ENCODE results near the gene DLG2. TPM values are rescaled to one million over a fixed set of nuclear protein-coding genes. Genes with fewer than 3 reads are reported as not detected.

The DLG2 gene
- total RNA-seq, 1 donor from 2014 or later: 6.7 TPM

DNA sequence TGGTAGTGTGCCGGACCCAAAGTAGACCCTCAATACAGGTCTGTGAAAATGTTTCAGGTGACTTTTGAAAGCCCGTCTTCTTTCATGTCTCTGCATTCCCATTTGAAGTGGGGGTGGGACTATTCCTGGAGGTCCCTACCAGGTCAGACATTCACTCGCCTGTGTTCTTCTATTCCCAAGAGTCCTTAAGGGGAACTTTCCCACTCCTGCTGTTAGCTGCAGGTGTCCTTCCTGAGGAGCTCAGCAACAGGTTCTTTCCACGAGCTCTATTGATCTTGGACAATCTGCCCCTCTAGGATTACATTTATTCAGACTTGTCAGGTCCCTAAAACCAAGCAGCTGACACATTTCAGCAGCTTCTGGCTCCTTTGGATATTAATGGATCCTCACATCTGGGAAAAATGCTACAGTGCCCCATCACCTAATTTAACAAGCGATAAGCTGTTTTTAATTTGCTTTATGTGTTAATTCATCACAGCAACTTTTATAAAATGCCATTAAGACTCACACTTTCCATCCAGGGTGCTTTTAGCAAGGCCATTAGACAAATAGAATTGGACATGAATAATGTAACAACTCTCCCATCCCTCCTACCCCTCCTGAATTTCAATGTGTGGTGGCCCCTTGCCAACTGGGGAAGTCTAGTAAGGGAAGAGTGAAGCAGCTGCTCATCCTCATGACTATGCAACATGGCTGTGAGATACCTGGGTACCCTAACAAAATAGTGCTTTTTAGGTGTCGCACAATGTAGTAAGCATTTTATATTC lies 2081.5 kb downstream of the DLG2 start:
- DNase-seq (ENCODE audit: low spot score in 2 of 2, unreplicated experiment in 2 of 2): no peak
- Mint-ChIP-seq H3K4me3 (no peak overlapping the region), H3K27ac (no peak overlapping the region), H3K36me3 (no peaks in the 10 kb centered on the region), H3K9me3 (no peaks in the 10 kb centered on the region), H3K27me3 (ENCODE audit: low read depth) (no peaks in the 10 kb centered on the region), H3K4me1 (peaks cover 16% of the 10 kb centered on the region)
- TF ChIP-seq, protein P1, sequence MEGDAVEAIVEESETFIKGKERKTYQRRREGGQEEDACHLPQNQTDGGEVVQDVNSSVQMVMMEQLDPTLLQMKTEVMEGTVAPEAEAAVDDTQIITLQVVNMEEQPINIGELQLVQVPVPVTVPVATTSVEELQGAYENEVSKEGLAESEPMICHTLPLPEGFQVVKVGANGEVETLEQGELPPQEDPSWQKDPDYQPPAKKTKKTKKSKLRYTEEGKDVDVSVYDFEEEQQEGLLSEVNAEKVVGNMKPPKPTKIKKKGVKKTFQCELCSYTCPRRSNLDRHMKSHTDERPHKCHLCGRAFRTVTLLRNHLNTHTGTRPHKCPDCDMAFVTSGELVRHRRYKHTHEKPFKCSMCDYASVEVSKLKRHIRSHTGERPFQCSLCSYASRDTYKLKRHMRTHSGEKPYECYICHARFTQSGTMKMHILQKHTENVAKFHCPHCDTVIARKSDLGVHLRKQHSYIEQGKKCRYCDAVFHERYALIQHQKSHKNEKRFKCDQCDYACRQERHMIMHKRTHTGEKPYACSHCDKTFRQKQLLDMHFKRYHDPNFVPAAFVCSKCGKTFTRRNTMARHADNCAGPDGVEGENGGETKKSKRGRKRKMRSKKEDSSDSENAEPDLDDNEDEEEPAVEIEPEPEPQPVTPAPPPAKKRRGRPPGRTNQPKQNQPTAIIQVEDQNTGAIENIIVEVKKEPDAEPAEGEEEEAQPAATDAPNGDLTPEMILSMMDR (IDR thresholded peaks at IDR 0.05; ENCODE audit: unreplicated experiment): no peak

DNA sequence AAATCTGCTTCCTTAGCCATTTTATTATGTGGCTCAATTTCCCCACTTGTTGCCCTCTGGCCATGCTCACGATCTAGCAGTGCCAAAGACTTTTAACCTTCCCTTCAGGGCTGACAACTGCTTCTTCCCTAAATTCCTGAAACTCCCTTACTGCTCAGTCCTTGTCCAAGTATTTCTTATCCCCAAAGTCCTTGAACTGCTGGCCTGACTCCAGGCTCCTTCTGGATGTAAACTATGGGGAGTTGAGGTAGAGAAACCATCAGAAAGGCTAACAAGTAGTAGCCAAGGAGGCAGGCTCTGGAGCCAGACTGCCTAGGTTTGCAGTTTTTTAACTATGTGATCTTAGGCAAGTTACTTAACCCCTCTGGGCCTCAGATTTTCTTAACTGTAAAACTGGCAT lies 2082.3 kb downstream of the DLG2 start:
- no peaks in the 10 kb centered on the region for H3K36me3 Mint-ChIP-seq
- no peak for DNase-seq (ENCODE audit: low spot score in 2 of 2, unreplicated experiment in 2 of 2)
- no peaks in the 10 kb centered on the region for H3K27me3 Mint-ChIP-seq (ENCODE audit: low read depth)
- no peaks in the 10 kb centered on the region for H3K9me3 Mint-ChIP-seq
- TF ChIP-seq, protein P1 (IDR thresholded peaks at IDR 0.05; ENCODE audit: unreplicated experiment): no peak
- H3K4me3 Mint-ChIP-seq: no peak overlapping the region
- H3K4me1 Mint-ChIP-seq: peaks cover 15% of the 10 kb centered on the region
- H3K27ac Mint-ChIP-seq: no peak overlapping the region

- Mint-ChIP-seq H3K36me3 (no peaks in the 10 kb centered on the region), H3K9me3 (no peaks in the 10 kb centered on the region), H3K4me3 (no peak overlapping the region), H3K27me3 (ENCODE audit: low read depth) (no peaks in the 10 kb centered on the region), H3K4me1 (peaks cover 15% of the 10 kb centered on the region), H3K27ac (no peak overlapping the region)
- no peak for DNase-seq (ENCODE audit: low spot score in 2 of 2, unreplicated experiment in 2 of 2)
- TF ChIP-seq, protein P1 (IDR thresholded peaks at IDR 0.05; ENCODE audit: unreplicated experiment): no peak
Measured at GRCh38 chr11:83543706-83544439, 2083.3 kb downstream of the DLG2 start.

DNA sequence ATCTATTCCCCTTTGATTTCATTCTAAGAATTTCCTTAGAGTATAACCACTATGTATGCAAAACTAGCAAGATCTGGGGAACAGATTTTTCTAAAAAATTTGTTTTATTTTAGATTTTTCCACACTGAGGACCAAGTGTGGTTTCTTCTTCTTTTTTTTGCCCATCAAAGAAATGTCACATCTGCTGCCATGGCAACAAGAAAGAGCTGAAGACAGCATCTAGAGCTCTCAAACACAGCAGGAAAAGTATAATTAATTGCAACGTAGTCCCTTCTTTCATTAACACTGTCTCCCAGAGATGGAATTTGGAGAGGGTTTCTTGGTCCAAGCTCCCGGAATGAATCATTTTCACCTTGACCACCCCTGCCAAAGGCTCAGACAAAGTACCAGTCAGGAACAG lies 2084.3 kb downstream of the DLG2 start:
- Mint-ChIP-seq H3K9me3 (no peaks in the 10 kb centered on the region), H3K4me3 (no peak overlapping the region), H3K4me1 (peaks cover 15% of the 10 kb centered on the region), H3K36me3 (no peaks in the 10 kb centered on the region), H3K27ac (no peak overlapping the region), H3K27me3 (ENCODE audit: low read depth) (no peaks in the 10 kb centered on the region)
- no peak for DNase-seq (ENCODE audit: low spot score in 2 of 2, unreplicated experiment in 2 of 2)
- TF ChIP-seq, protein P1 (IDR thresholded peaks at IDR 0.05; ENCODE audit: unreplicated experiment): no peak

GRCh38 chr11:83540728-83541127 lies 2086.4 kb downstream of the DLG2 start:
- H3K27me3 Mint-ChIP-seq (ENCODE audit: low read depth): no peaks in the 10 kb centered on the region
- no peaks in the 10 kb centered on the region for H3K36me3 Mint-ChIP-seq
- no peaks in the 10 kb centered on the region for H3K9me3 Mint-ChIP-seq
- no peak for DNase-seq (ENCODE audit: low spot score in 2 of 2, unreplicated experiment in 2 of 2)
- peaks cover 15% of the 10 kb centered on the region for H3K4me1 Mint-ChIP-seq
- no peak overlapping the region for H3K4me3 Mint-ChIP-seq
- H3K27ac Mint-ChIP-seq: no peak overlapping the region
- TF ChIP-seq, protein P1 (IDR thresholded peaks at IDR 0.05; ENCODE audit: unreplicated experiment): no peak

Data from mesothelial cell of epicardium (in vitro differentiated cells).